Colonic mucosa (tissue), 4 donors: ENCODE results near the gene RNF38. TPM values are rescaled to one million over a fixed set of nuclear protein-coding genes. Genes with fewer than 3 reads are reported as not detected.

ENCODE experiments used
- DNase-seq: peaks from one replicate; pipeline ENCODE4 v3.0.0-alpha.2; 2020
- H3K27ac ChIP-seq: fragments of 200-600 bp; one replicate; pipeline ENCODE4 v1.8.0; 2021
- H3K27me3 ChIP-seq: fragments of 200-600 bp; one replicate; pipeline ENCODE4 v1.8.0; 2021
- H3K36me3 ChIP-seq: fragments of 200-600 bp; one replicate; pipeline ENCODE4 v1.8.0; 2021
- H3K4me1 ChIP-seq: fragments of 200-600 bp; one replicate; pipeline ENCODE4 v1.8.0; 2021; ENCODE audit warnings: mild to moderate bottlenecking
- H3K4me3 ChIP-seq: fragments of 200-600 bp; one replicate; pipeline ENCODE4 v1.8.0; 2021
- H3K9ac ChIP-seq, 2 donors: one replicate each; pipeline ENCODE4 v1.7.0; 2013; ENCODE audit warnings: control low read depth in 2 of 2, low read depth in 2 of 2, low read length in 2 of 2
- H3K9me3 ChIP-seq: fragments of 200-600 bp; one replicate; pipeline ENCODE4 v1.8.0; 2021
- intact Hi-C: fragments of 100-400 bp; cut with DNase I; formaldehyde crosslinking; loops from one replicate; pipeline ENCODE4 v1.14.1; 2022
- total RNA-seq, 2 donors: library from RNA; stranded (reverse); fragmentation: NEBNext Ultra II Directional in 1 of 2; extraction: Animal tissue kit (Norgen Biotek cat#: 25700) in 1 of 2; gene quantifications; one replicate each; pipeline ENCODE4 v1.2.1, GENCODE V29; 2021
- TF ChIP-seq, protein P1 (sequence below): fragments of 200-600 bp; IDR thresholded peaks from one replicate; pipeline ENCODE4 v1.8.0; 2022; ENCODE audit warnings: antibody characterized with exemption, mild to moderate bottlenecking
- donor health status: healthy.
- donor health status: DM: no; HTN: no; CAD: no.
- donor health status: DM: no; HTN: no; CAD: no.

RNF38 gene
- total RNA-seq, 2 donors from 2014 or later: 28.9 to 39.2 TPM

DNA sequence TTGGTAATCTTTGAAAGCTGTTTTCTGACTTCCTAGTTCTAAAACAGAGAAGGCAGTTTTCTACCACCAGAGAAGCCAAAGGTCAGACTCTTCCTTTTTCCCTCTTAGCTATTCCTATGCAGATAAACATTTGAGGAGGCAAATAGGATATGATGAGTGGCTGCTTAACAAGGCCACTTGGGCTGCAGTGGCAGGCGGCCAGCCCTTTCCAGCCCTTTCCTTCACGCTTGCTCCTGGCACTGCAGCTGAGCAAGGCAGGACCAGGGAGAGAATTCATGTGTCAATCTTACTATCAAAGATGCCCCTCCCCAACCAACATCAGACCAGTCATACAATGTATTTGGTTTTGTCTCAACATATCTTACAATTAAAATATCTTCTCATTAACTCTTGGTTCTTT lies 36.8 kb upstream of the RNF38 start:
- TF ChIP-seq, protein P1, sequence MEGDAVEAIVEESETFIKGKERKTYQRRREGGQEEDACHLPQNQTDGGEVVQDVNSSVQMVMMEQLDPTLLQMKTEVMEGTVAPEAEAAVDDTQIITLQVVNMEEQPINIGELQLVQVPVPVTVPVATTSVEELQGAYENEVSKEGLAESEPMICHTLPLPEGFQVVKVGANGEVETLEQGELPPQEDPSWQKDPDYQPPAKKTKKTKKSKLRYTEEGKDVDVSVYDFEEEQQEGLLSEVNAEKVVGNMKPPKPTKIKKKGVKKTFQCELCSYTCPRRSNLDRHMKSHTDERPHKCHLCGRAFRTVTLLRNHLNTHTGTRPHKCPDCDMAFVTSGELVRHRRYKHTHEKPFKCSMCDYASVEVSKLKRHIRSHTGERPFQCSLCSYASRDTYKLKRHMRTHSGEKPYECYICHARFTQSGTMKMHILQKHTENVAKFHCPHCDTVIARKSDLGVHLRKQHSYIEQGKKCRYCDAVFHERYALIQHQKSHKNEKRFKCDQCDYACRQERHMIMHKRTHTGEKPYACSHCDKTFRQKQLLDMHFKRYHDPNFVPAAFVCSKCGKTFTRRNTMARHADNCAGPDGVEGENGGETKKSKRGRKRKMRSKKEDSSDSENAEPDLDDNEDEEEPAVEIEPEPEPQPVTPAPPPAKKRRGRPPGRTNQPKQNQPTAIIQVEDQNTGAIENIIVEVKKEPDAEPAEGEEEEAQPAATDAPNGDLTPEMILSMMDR: no peak
- Histone ChIP-seq H3K27me3 (no peaks in the 10 kb centered on the region), H3K27ac (no peak overlapping the region), H3K36me3 (no peaks in the 10 kb centered on the region), H3K9ac (no peak overlapping the region), H3K4me3 (no peak overlapping the region), H3K9me3 (no peaks in the 10 kb centered on the region), H3K4me1 (no peaks in the 10 kb centered on the region)
- no peak for DNase-seq
- intact Hi-C loops: no loop called here

GRCh38 chr9:36433386-36433785 lies 33.3 kb upstream of the RNF38 start:
- Histone ChIP-seq H3K4me3 (no peak overlapping the region), H3K4me1 (no peaks in the 10 kb centered on the region), H3K27me3 (no peaks in the 10 kb centered on the region), H3K27ac (no peak overlapping the region), H3K9ac (no peak overlapping the region), H3K9me3 (no peaks in the 10 kb centered on the region), H3K36me3 (no peaks in the 10 kb centered on the region)
- TF ChIP-seq, protein P1: no peak
- no peak for DNase-seq
- intact Hi-C loops: no loop called here

- Histone ChIP-seq H3K9me3 (no peaks in the 10 kb centered on the region), H3K27ac (no peak overlapping the region), H3K27me3 (no peaks in the 10 kb centered on the region), H3K9ac (no peak overlapping the region), H3K4me3 (no peak overlapping the region), H3K36me3 (no peaks in the 10 kb centered on the region), H3K4me1 (no peaks in the 10 kb centered on the region)
- TF ChIP-seq, protein P1: no peak
- no peak for DNase-seq
- intact Hi-C loops: no loop called here
Measured at GRCh38 chr9:36431078-36431477, 31.0 kb upstream of the RNF38 start.

DNA sequence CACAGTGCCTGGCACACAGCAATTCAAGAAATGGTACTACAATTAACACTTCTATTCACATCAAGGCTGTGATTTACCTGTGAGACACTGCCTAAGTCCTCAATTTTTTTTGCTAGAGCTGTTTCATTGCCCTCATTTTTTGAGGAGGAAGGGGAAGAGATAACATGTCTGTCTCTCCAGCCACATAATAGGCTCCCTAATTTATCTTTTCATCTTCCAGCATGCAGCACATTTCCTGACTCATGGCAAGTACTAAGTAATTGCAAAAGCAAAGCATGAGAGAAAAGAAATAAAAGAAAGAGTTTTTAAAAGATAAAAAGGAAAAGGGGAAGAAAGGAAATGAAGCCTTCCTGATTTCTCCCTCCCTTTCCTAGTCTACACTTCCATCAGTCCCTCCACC lies 26.9 kb upstream of the RNF38 start:
- Histone ChIP-seq H3K4me1 (no peaks in the 10 kb centered on the region), H3K9me3 (no peaks in the 10 kb centered on the region), H3K4me3 (no peak overlapping the region), H3K27ac (no peak overlapping the region), H3K27me3 (no peaks in the 10 kb centered on the region), H3K36me3 (no peaks in the 10 kb centered on the region), H3K9ac (no peak overlapping the region)
- TF ChIP-seq, protein P1: no peak
- intact Hi-C loops: no loop called here
- no peak for DNase-seq

GRCh38 chr9:36426348-36426747 lies 26.3 kb upstream of the RNF38 start:
- H3K4me3 ChIP-seq: no peak overlapping the region
- no peak overlapping the region for H3K9ac ChIP-seq
- TF ChIP-seq, protein P1: no peak
- intact Hi-C loops: no loop called here
- no peaks in the 10 kb centered on the region for H3K4me1 ChIP-seq
- H3K9me3 ChIP-seq: no peaks in the 10 kb centered on the region
- no peaks in the 10 kb centered on the region for H3K27me3 ChIP-seq
- H3K27ac ChIP-seq: no peak overlapping the region
- no peak for DNase-seq
- peaks cover under 1% of the 10 kb centered on the region for H3K36me3 ChIP-seq
